GM19452 (cell line): ENCODE data around the gene YPEL3.

Experiments
- ATAC-seq: cut with Tn5 transposase; IDR thresholded peaks from one replicate; pipeline ENCODE4 v1.9.1; 2021; ENCODE audit not compliant: unreplicated experiment

Gene YPEL3

DNA sequence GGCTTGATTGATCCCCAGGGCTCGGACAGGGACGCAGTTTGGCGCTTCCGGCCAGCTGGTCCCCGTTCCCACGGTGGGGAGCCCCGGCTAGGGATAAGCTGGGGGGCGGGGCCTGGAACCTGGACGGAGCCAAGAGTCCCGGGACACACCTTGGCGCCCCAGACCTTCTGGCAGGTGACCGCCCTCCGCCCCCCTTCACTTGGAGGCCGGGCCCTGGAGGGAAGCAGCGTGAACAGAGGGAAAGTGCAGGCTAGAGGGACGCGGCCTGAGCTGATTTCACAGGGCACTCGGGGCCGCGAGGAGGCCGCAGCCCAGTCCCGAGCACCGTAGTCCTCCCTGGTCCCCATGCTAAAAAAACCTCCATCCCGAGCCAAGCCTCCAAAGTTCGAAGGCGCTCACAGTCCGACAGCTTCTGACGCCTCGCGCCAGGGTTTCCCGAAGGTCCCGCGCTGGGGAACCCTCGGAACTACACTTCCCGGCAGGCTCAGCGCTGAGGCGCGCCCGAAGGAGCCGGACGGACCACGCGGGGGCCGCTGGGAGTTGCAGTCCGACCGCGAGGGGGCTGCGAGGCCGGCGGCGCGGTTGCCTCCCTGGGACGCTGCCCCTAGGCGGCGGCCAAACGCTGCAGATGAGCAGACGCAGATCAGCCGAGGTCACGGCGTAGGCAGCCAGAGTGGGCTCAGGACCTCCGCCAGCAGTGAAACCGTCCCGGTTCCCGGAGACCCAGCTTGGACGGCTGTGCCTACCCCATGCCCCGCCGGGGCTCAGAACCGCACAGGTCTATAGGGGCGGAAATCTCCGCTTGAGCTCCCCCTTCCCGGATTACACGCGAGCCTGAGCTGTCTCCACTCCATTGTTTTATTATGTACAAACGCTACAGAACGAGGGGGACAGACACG is 4.3 kb downstream of the YPEL3 start, which contains the start of gene TBX6:
Gene TBX6 (minus strand): TSS at position 451 of the 899 bp plus-strand sequence. CDS start 731 bp downstream, outside the sequence.
- peak; percentile 69 for ATAC-seq

DNA sequence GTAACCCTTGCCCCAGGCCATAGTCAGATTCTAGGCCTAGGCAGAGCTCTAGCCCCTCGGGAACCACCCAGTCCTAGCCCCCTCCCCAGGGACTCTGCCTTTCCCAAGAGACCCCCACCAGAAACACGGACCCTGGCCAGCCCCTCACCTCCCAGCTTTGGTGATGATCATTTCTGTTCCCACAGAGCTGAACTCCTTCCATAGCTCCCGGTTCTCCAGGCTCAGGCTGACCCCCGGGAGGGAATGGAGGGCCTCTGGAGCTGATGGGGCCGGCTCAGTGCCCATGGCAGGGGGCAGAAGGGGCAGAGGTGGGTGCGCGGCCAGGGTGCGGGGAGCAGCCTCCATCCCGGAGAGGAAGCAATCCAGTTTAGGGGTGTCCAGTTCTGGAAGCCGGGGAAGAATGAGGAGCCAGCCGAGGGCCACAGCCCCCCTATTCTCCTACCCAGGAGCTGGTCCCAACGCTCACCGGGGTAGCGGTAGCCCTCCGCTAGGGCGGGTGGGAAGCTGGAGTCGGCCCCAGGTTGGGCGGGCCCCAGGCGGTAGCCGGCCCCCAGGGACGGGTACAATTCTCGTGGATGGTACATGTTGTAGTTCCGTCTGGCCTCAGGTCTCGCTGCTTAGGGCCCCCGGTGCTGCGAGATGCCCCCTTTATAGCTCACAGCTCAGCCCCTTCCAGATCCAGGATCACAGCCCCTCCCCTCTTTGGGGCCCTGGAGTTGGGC is 5.2 kb downstream of the YPEL3 start:
- no peak for ATAC-seq

- ATAC-seq: no peak
Measured at GRCh38 chr16:30088832-30089624, 7.0 kb downstream of the YPEL3 start.

DNA sequence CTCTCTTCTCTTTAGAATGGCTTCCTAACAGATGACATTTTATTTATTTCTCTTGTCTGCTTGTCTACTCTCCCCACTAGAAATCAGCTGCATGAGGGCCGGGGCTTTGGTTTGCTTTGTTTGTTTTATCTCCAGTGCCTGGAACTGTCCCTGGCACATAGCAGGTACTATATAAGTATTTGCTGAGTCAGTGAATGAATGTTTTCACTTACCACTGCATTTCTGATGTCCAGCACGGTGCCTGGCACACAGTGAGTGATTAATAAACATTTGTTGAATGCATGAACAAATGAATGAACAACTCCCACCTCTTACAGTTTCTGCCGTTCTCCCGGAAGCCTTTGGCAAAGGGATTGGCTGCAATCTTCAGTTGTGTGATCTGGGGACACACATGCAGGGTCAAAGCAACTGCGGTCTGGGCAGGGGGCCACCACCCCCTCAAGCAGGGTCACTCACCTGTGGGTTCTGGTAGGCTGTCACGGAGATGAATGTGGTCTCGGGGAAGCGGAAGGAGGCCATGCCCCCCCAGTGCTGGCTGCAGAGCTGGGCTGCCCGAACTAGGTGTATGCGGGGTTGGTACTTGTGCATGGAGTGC is 7.7 kb downstream of the YPEL3 start:
- no peak for ATAC-seq

- ATAC-seq: no peak
Measured at GRCh38 chr16:30087181-30087898, 8.7 kb downstream of the YPEL3 start.

DNA sequence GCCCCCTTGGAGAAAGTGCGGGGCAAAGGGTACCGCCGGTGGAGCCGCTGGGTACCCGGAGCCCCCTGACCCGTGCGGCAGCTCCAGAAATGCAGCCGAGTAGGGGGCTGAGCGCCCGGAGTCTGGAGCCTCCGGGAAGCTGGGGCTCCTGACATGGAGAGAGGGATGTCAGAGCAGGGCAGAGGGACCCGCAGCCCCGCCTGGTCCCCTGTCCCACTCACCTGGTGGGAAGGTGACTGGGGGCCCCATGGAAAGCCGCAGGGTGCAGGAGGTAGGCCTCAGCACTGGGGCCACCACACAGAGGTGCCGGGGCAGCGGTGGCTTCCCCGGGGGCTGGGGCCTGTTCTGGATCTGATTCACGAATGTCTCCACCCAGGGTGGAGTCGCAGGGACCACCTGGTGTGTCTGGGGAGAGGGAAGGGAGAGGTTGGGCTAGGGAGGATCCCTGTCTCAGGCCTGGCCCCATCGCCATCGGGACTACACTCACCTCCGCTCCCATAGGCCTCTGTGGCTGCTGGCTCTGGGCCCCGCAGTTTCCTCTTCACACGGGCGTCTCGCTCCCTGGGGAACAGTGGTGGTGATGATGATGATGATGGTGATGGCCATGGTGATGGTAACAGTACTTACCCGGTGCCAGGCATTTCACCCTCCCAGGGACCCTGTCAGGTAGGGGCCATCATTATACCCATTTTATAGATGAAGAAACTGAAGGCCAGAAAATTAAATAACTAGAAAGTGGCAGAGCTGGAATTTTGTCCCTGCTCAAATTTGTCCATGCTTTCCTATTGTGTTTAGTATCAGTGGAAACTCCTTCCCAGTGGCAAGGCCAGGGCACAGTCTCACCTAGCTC is 9.5 kb downstream of the YPEL3 start:
- no peak for ATAC-seq

GRCh38 chr16:30085820-30086219 is 10.2 kb downstream of the YPEL3 start:
- ATAC-seq: no peak

- no peak for ATAC-seq
Measured at GRCh38 chr16:30085247-30085646, 10.8 kb downstream of the YPEL3 start.

- no peak for ATAC-seq
Measured at GRCh38 chr16:30084816-30085159, 11.2 kb downstream of the YPEL3 start.

- ATAC-seq: no peak
Measured at GRCh38 chr16:30084096-30084815, 11.8 kb downstream of the YPEL3 start.

GRCh38 chr16:30083216-30084055 is 12.6 kb downstream of the YPEL3 start:
- ATAC-seq: no peak

GRCh38 chr16:30082545-30083090 is 13.4 kb downstream of the YPEL3 start:
- ATAC-seq: no peak

- no peak for ATAC-seq
Measured at GRCh38 chr16:30079480-30079879, 16.5 kb downstream of the YPEL3 start.

- ATAC-seq: no peak
Measured at GRCh38 chr16:30078744-30079143, 17.3 kb downstream of the YPEL3 start.

DNA sequence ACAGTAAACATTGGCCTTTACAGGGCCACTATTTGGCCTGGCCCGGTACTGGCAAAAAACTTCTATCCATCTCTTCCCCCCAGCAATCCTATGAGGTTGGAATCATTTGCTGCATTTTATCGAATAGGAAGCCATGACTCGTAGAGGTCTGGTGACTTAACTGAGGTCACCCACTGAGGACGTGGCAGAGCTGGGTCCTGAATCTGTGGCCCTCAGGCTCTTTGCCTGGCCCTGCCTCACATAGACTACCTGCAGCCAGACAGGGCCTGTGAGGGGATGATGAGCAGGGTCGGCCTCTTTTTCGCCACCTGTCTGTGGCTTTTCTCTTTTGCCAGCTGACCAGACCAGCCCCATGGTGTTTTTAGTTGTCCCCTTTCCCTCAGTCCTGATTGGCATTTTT is 18.4 kb downstream of the YPEL3 start:
- ATAC-seq: no peak

GRCh38 chr16:30076276-30076791 is 19.7 kb downstream of the YPEL3 start:
- ATAC-seq: peak; percentile 28

DNA sequence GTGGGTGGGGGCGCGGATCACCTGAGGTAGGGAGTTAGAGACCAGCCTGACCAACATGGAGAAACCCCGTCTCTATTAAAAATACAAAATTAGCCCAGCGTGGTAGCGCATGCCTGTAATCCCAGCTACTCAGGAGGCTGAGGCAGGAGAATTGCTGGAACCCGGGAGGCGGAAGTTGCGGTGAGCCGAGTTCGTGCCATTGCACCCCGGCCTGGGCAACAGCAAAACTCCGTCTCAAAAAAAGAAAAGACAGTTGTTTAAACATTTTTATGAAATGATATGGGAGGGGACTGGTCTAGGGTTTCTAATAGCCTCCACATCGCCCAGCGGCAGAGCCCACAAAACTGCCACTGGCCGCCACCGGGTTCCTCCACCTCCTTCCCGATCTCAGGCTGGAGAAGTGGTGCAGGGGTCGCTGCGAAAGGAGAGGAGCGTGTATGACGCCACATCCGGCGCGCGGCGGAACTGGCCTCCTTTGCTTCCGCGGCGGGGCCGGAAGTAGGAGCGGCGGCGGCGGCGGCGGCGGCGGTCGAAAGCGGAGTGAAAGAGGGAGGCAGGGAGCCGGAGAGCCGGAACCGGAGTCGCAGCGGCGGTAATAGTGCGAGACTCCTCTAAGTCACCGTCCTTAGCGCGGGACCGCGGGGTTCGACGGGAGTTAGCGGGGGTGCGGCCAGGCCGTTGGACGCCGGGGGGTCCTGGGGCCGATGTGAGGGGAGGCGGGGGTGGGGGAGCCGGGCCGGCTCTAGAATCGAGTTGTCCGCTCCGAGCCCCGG is 20.3 kb downstream of the YPEL3 start, which contains the start of gene PPP4C:
Gene PPP4C (plus strand): TSS at position 492 of the 773 bp plus-strand sequence. CDS start 384 bp downstream, outside the sequence.
- ATAC-seq: peak; percentile 68
